ENCODE measurements around the gene P4HB. TPM values are rescaled to one million over a fixed set of nuclear protein-coding genes. Genes with fewer than 3 reads are reported as not detected.

P4HB gene
- total and polyA plus RNA-seq, 2 donors (not counting 1 experiment from before 2014, with no cell fraction given) = 37.4 to 191 TPM

GRCh38 chr17:81832608-81833159 lies 27.7 kb downstream of the P4HB start:
- peak overlapping the region; percentile 97 for H3K4me3 Mint-ChIP-seq
- peaks cover 34% of the 10 kb centered on the region for H3K79me2 ChIP-seq (ENCODE audit: control insufficient read depth, insufficient read depth, low read length)

More at GRCh38 chr17:81832608-81833159, 27.7 kb downstream of the P4HB start:
- no peak for DNase-seq
- Mint-ChIP-seq H3K9me3 (ENCODE audit: insufficient read depth) (no peaks in the 10 kb centered on the region), H3K27ac (peak overlapping the region; percentile 95), H3K27me3 (no peaks in the 10 kb centered on the region), H3K4me1 (peaks cover 25% of the 10 kb centered on the region)
- CTCF ChIA-PET = interaction anchor here (0.9 to 1.6 kb wide), 2 partner anchors 37 to 97 kb away, joined by 3 to 4 read pairs; no protein-coding TSS in a partner anchor
- Histone ChIP-seq H3K36me3 (replicated peaks in 1 of 2; ENCODE audit: control extremely low read depth in 1 of 2, control insufficient read depth in 1 of 2, extremely low read depth in 1 of 2, insufficient read depth in 2 of 2, low read length in 1 of 2) (peaks cover 0 to 3% of the 10 kb centered on the region in 2 experiments), H3K9me3 (ENCODE audit: control extremely low read depth in 1 of 3, control insufficient read depth in 2 of 3, insufficient read depth in 1 of 3, low read length in 2 of 3) (no peaks in the 10 kb centered on the region), H3K4me2 (replicated peaks; ENCODE audit: low read depth, low read length, poor library complexity, severe bottlenecking) (peak overlapping the region; percentile 90), H4K20me1 (ENCODE audit: control insufficient read depth, insufficient read depth, low read length, poor library complexity, severe bottlenecking) (peaks cover 43% of the 10 kb centered on the region), H3K4me1 (ENCODE audit: control insufficient read depth in 2 of 2, insufficient read depth in 2 of 2, low read length in 2 of 2) (peaks cover 18 to 20% of the 10 kb centered on the region in 2 donors), H3K27ac (ENCODE audit: low read length in 2 of 2) (peak overlapping the region; percentile 62 to 63), H3K27me3 (replicated peaks in 1 of 4; ENCODE audit: control extremely low read depth in 1 of 4, control insufficient read depth in 3 of 4, insufficient read depth in 4 of 4, low read length in 3 of 4) (no peaks in the 10 kb centered on the region), H3K4me3 (ENCODE audit: control extremely low read depth in 1 of 5, extremely low read depth in 1 of 5, insufficient read depth in 1 of 5, low read depth in 2 of 5, low read length in 4 of 5) (peak overlapping the region; percentile 21 to 80 (median 68)), H2AFZ (ENCODE audit: insufficient read depth, low read depth, low read length, poor library complexity, severe bottlenecking) (peak overlapping the region; percentile 69), H3K9ac (ENCODE audit: low read length) (peak overlapping the region; percentile 55)
- POLR2A ChIA-PET = interaction anchor here (0.6 to 1.8 kb wide), 5 partner anchors 29 to 266 kb away, joined by 3 to 7 read pairs (median 6); partner anchors contain the start of genes MRPL12 and P4HB
- WGBS (ENCODE audit: insufficient coverage) = under 1% methylated on average over 65 of the region's 65 CpGs
- intact Hi-C loops (cut with micrococcal nuclease) = loop anchor here (1.0 to 5.0 kb wide), 5 partner anchors 28 to 129 kb away; partner anchors contain the start of genes ALYREF, ANAPC11, ARHGDIA and MAFG
- ATAC-seq (ENCODE audit: low read depth) = peak; percentile 5
- TF ChIP-seq EZH2 (IDR thresholded peaks at IDR 0.05; ENCODE audit: borderline replicate concordance, insufficient read depth, low read depth, low read length, poor library complexity, severe bottlenecking) = no peak
- TF ChIP-seq CTCF (IDR thresholded peaks at IDR 0.05) = no peak

All from B cell (primary cell).